GM13977 (cell line): ENCODE results near the gene STKLD1.
A peak's percentile ranks its signal among the peaks of the same experiment; 100 is the strongest.

Experiments
- DNase-seq: peaks from one replicate; pipeline ENCODE4 v3.0.0; 2012; ENCODE audit warnings: low spot score
- CTCF ChIP-seq: IDR thresholded peaks from 2 replicates; pipeline ENCODE4 v1.5.1; 2012; ENCODE audit warnings: mild to moderate bottlenecking, control low read depth; ENCODE audit not compliant: insufficient read depth; ENCODE audit errors: extremely low read depth, missing control alignments
- in situ Hi-C: fragments of 300-500 bp; cut with MboI; formaldehyde crosslinking; loops from one replicate; pipeline ENCODE4 v1.12.0; 2022; ENCODE audit warnings: low sequenced_read_pairs, low pct_unique_long_range_greater_than_20kb, mixed read lengths, inconsistent platforms; ENCODE audit not compliant: unreplicated experiment

Gene STKLD1

GRCh38 chr9:133369422-133369821 lies 6.7 kb upstream of the STKLD1 start:
- TF ChIP-seq CTCF, result no peak
- DNase-seq, result no peak
- in situ Hi-C loops, result no loop called here

- DNase-seq, result no peak
- in situ Hi-C loops, result no loop called here
- TF ChIP-seq CTCF, result no peak
These were observed 6.2 kb upstream of the STKLD1 start for GRCh38 chr9:133369933-133370332.

GRCh38 chr9:133370685-133371084 lies 5.5 kb upstream of the STKLD1 start:
- DNase-seq, result no peak
- no peak for TF ChIP-seq CTCF
- in situ Hi-C loops, result no loop called here

- in situ Hi-C loops, result no loop called here
- TF ChIP-seq CTCF, result no peak
- no peak for DNase-seq
These were observed 4.9 kb upstream of the STKLD1 start for GRCh38 chr9:133371261-133371711.

GRCh38 chr9:133372144-133372543 lies 4.0 kb upstream of the STKLD1 start:
- no peak for TF ChIP-seq CTCF
- in situ Hi-C loops, result no loop called here
- DNase-seq, result no peak

GRCh38 chr9:133374612-133375115 lies 1.5 kb upstream of the STKLD1 start:
- no peak for TF ChIP-seq CTCF
- in situ Hi-C loops, result no loop called here
- peak; percentile 60 for DNase-seq
